HG03066 (cell line): ENCODE data around the gene PIGQ.

Source experiments
- ATAC-seq: cut with Tn5 transposase; IDR thresholded peaks from one replicate; pipeline ENCODE4 v1.9.1; 2021; ENCODE audit warnings: low read depth; ENCODE audit not compliant: unreplicated experiment

The PIGQ gene

GRCh38 chr16:554297-554621 lies 15.5 kb upstream of the PIGQ start:
- ATAC-seq, result no peak

GRCh38 chr16:554640-555365 lies 15.0 kb upstream of the PIGQ start:
- ATAC-seq, result no peak

- no peak for ATAC-seq
Measured at GRCh38 chr16:555528-556473, 14.0 kb upstream of the PIGQ start.

GRCh38 chr16:556474-557173 lies 13.1 kb upstream of the PIGQ start:
- no peak for ATAC-seq

GRCh38 chr16:557463-558297 lies 12.1 kb upstream of the PIGQ start:
- no peak for ATAC-seq

- ATAC-seq, result no peak
Measured at GRCh38 chr16:558298-559020, 11.3 kb upstream of the PIGQ start.

- no peak for ATAC-seq
Measured at GRCh38 chr16:559021-559380, 10.8 kb upstream of the PIGQ start.

- ATAC-seq, result no peak
Measured at GRCh38 chr16:559411-560203, 10.2 kb upstream of the PIGQ start.

- no peak for ATAC-seq
Measured at GRCh38 chr16:560204-560700, 9.5 kb upstream of the PIGQ start, which contains the start of gene PRR35. TSS of gene PRR35 (plus strand) at chr16:560394. CDS start at chr16:563295, 2,901 bp downstream.

GRCh38 chr16:560701-561412 lies 8.9 kb upstream of the PIGQ start:
- no peak for ATAC-seq

- no peak for ATAC-seq
Measured at GRCh38 chr16:561413-561794, 8.4 kb upstream of the PIGQ start.

- no peak for ATAC-seq
Measured at GRCh38 chr16:561957-562938, 7.5 kb upstream of the PIGQ start.

- ATAC-seq, result no peak
Measured at GRCh38 chr16:563072-563644, 6.6 kb upstream of the PIGQ start.

- no peak for ATAC-seq
Measured at GRCh38 chr16:564690-565418, 4.9 kb upstream of the PIGQ start.

GRCh38 chr16:565419-566330 lies 4.1 kb upstream of the PIGQ start:
- ATAC-seq, result no peak
